Skeletal muscle tissue (tissue), 4 donors: ENCODE data around the gene VOPP1. TPM values are rescaled to one million over a fixed set of nuclear protein-coding genes. Genes with fewer than 3 reads are reported as not detected.
A peak's percentile ranks its signal among the peaks of the same experiment; 100 is the strongest.

Experiments
- H3K27ac ChIP-seq: one replicate; pipeline ENCODE4 v1.7.0; 2013; ENCODE audit warnings: mild to moderate bottlenecking, low read depth, low read length, inconsistent platforms
- H3K27me3 ChIP-seq, 3 donors: one replicate each; pipeline ENCODE4 v1.7.0; 2013; ENCODE audit warnings: low read length in 3 of 3; ENCODE audit not compliant: control insufficient read depth in 3 of 3, insufficient read depth in 3 of 3
- H3K36me3 ChIP-seq, 3 donors: one replicate each; pipeline ENCODE4 v1.7.0; 2013; ENCODE audit warnings: low read length in 3 of 3; ENCODE audit not compliant: control insufficient read depth in 3 of 3, insufficient read depth in 3 of 3
- H3K4me1 ChIP-seq, 3 donors: one replicate each; pipeline ENCODE4 v1.7.0; 2013; ENCODE audit warnings: low read length in 3 of 3, mild to moderate bottlenecking in 3 of 3; ENCODE audit not compliant: control insufficient read depth in 3 of 3, insufficient read depth in 3 of 3
- H3K4me3 ChIP-seq, 3 donors: one replicate each; pipeline ENCODE4 v1.7.0; 2013; ENCODE audit warnings: low read length in 3 of 3
- H3K9ac ChIP-seq, 3 donors: one replicate each; pipeline ENCODE4 v1.7.0; 2013; ENCODE audit warnings: low read length in 3 of 3, mild to moderate bottlenecking in 3 of 3, moderate library complexity in 2 of 3, low read depth in 1 of 3
- H3K9me3 ChIP-seq, 3 donors: one replicate each; pipeline ENCODE4 v1.7.0; 2013; ENCODE audit warnings: low read length in 3 of 3; ENCODE audit not compliant: control insufficient read depth in 3 of 3
- total RNA-seq: library from RNA; depleted of rRNA; stranded (reverse); fragments of >200 nt; gene quantifications from one replicate; pipeline ENCODE4 v1.2.3, GENCODE V29; 2014
- donor health status: Osteomylitis.

The VOPP1 gene
- total RNA-seq, 1 donor from 2014 or later = 23.5 TPM

DNA sequence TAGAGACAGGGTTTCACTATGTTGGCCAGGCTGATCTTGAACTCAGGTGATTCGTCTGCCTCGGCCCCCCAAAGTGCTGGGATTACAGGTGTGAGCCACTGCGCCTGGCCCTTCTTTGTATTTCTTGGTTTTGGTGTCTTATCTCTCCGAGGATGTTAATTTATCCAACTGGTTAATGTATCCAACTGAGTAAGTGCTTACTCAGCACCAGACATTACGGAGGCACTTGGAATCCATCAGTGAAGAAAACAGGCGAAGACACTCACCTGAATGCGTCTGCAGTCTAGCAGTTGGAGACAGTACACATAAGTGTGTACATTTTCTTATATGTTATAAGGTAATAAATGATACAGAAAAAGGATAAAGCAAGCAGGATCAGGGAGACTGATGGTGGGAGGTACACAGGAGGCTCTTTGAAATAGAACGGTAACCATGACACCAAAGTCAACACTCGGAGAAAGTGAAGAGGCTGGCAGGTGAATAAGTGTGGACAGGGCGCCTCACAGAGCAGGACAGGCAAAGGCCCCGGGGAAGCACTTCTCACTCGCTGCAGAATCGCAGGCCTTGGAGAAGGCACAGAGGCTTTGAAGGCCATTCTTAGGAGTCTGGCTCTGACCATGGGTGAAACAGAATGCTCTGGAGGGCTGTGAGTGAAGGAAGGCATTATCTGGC, 134.1 kb downstream of the VOPP1 start:
- H3K9ac ChIP-seq = no peak overlapping the region
- no peaks in the 10 kb centered on the region for H3K9me3 ChIP-seq
- no peaks in the 10 kb centered on the region for H3K36me3 ChIP-seq
- H3K27ac ChIP-seq = no peak overlapping the region
- H3K27me3 ChIP-seq = no peaks in the 10 kb centered on the region
- H3K4me3 ChIP-seq = peak overlapping the region in 1 of 3 donors; percentile 4
- peaks cover 25 to 34% (median 33%) of the 10 kb centered on the region in 3 donors for H3K4me1 ChIP-seq

DNA sequence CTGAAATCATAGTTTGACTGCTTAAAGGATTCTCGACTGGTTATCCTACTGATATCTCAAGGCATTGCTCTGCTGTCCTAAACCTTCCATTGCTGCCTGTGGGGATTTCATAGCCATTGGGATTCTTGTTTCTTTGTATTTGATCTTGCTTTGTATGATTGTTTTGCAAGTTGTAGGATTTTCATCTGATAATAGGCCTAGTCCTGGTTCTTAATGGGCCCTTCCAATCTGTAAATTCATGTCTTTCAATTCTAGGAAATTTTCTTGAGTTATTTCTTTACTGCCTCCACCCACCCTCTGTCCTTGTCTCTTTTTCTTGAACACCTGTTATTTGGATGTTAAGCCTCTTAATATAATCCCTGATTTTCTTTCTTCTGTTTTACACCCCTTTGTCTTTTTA, 134.9 kb downstream of the VOPP1 start:
- Histone ChIP-seq H3K27me3 (no peaks in the 10 kb centered on the region), H3K4me3 (no peak overlapping the region), H3K9ac (no peak overlapping the region)

DNA sequence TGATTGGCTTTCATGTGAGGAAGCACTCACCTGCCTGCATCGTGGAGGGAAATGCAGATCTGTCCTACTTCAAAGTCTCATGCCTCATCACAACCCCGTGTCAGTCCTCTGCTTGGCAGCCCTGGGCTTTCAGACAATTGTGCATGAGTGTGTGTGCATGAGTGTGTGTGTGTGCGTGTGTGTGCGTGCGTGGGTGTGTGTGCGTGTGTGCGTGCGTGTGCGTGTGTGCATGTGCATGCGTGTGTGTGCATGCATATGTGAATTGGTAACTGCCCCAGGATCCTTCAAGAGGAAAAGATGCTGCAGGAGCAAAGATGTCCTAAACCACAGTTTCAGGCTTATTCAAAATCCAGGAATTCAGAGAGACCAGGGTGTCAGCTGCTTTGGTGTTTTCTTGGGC, 135.8 kb downstream of the VOPP1 start:
- Histone ChIP-seq H3K4me3 (no peak overlapping the region), H3K27ac (no peak overlapping the region), H3K36me3 (peaks cover 0 to 8% (median 0%) of the 10 kb centered on the region in 3 donors), H3K9ac (no peak overlapping the region), H3K4me1 (peaks cover 25 to 36% (median 34%) of the 10 kb centered on the region in 3 donors), H3K27me3 (no peaks in the 10 kb centered on the region), H3K9me3 (no peaks in the 10 kb centered on the region)

More for the DNA sequence above, 134.9 kb downstream of the VOPP1 start:
- Histone ChIP-seq H3K4me1 (peaks cover 25 to 36% (median 34%) of the 10 kb centered on the region in 3 donors), H3K36me3 (peaks cover 0 to 4% (median 0%) of the 10 kb centered on the region in 3 donors), H3K27ac (no peak overlapping the region), H3K9me3 (no peaks in the 10 kb centered on the region)

DNA sequence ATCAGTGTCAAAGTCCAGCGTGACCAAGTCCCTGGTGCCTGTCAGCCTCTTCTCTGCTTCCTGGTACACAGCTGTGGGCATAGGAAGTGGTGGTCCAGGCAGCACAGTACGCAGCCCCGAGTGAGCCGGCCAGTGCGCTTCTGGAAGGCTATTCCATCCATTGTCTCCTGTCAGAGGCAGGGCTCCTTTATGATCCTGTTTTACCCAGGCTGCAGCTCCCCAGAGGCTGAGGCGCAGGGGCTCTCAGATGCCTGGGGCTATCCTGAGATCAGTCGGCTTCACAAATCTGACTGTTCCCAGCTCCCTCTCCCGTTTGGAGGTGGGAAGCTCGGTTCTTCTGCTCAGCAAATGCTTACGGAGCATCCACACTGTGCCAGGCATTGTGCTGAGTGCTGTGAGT, 136.8 kb downstream of the VOPP1 start:
- Histone ChIP-seq H3K4me3 (no peak overlapping the region), H3K27ac (no peak overlapping the region), H3K27me3 (no peaks in the 10 kb centered on the region), H3K4me1 (peaks cover 18 to 27% (median 24%) of the 10 kb centered on the region in 3 donors), H3K9ac (no peak overlapping the region), H3K9me3 (no peaks in the 10 kb centered on the region), H3K36me3 (peaks cover 0 to 10% (median 0%) of the 10 kb centered on the region in 3 donors)

DNA sequence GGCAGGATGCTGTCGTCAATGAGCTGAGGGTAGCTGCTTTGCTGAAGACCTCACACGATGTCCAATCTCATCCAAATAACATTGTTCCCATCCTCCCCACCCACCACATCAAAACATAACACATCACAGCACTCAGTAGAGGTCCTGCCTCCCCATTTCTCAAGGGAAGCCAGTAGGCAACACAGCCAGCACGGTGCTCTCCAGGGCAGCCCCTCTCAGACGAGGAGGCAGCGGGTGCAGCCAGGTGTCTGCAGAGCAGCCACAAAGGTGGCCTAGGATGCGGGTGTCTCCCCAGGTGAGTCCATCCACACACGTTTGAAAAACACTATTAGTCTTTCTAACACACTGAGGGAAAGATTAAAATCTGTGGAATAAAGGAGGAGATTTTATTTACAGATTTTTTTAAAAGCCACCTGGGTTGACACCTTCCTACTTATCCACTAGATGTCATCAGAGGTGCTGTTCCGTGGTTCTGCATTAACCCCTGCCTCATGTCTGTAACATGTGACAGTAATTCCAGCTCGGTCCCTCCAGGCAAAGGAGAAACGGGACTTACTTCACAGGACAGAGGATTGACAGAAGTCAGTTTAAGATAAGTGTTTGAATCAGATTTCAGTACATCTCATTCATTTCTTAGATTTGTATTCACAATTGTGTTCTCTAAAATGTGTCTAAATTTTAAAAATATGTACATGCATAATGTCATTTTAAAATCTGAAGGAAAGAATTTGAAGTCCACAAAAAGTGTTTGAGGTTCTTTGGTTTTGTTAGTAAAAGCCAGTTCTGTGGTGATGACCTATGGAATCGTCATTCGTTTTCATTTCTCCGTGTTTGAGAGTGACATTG, 139.1 kb downstream of the VOPP1 start:
- Histone ChIP-seq H3K27ac (no peak overlapping the region), H3K27me3 (no peaks in the 10 kb centered on the region), H3K9ac (no peak overlapping the region), H3K4me1 (peaks cover 0 to 5% (median 2%) of the 10 kb centered on the region in 3 donors), H3K36me3 (peaks cover 0 to 10% (median 0%) of the 10 kb centered on the region in 3 donors), H3K4me3 (no peak overlapping the region), H3K9me3 (no peaks in the 10 kb centered on the region)

DNA sequence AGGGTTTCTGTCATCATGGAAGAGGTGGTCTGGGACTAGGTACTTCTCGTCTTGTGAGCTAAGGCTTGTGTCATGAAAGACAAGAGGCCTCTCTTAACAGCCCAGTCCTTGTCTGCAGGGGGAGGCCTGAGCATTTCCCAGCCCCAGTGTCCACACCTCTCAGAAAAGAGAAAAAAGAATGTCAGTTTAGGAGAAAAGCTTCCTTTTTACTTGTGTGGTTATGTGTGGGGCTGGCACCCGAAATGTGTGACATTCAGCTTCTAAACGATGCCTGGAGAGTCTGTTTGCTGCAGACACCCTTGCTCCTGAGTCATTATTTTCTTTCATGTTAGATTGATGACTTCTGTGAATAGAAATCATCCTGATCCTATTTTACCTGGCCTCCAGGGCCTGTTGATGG, 139.8 kb downstream of the VOPP1 start:
- Histone ChIP-seq H3K27me3 (no peaks in the 10 kb centered on the region), H3K4me3 (no peak overlapping the region)

DNA sequence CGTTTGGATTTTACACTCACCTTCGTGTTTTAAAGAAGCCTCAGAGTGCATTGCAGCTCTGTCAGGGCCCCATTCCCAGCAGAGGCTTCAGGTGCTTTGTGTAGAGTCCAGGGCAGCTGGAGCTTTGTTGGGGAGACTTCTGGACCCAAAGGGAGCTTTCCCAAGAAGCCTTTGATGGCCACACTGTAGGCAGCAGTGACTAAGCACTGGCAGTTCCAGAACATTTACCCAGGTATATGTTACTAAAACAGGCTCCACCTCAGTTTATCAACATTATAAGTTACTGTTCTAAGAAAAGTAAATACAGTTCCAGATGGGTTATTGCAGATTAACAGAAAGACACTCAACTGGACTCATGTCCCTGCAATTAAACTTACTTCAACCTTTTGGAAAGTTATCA, 140.4 kb downstream of the VOPP1 start:
- no peak overlapping the region for H3K27ac ChIP-seq
- no peaks in the 10 kb centered on the region for H3K27me3 ChIP-seq
- H3K4me1 ChIP-seq = peaks cover 2 to 8% (median 5%) of the 10 kb centered on the region in 3 donors
- H3K9ac ChIP-seq = no peak overlapping the region
- peaks cover 0 to 10% (median 0%) of the 10 kb centered on the region in 3 donors for H3K36me3 ChIP-seq
- H3K4me3 ChIP-seq = no peak overlapping the region
- no peaks in the 10 kb centered on the region for H3K9me3 ChIP-seq

More for the DNA sequence above, 139.8 kb downstream of the VOPP1 start:
- no peaks in the 10 kb centered on the region for H3K9me3 ChIP-seq
- peaks cover 0 to 10% (median 0%) of the 10 kb centered on the region in 3 donors for H3K36me3 ChIP-seq
- no peak overlapping the region for H3K9ac ChIP-seq
- H3K4me1 ChIP-seq = peaks cover 2 to 8% (median 5%) of the 10 kb centered on the region in 3 donors
- H3K27ac ChIP-seq = no peak overlapping the region

DNA sequence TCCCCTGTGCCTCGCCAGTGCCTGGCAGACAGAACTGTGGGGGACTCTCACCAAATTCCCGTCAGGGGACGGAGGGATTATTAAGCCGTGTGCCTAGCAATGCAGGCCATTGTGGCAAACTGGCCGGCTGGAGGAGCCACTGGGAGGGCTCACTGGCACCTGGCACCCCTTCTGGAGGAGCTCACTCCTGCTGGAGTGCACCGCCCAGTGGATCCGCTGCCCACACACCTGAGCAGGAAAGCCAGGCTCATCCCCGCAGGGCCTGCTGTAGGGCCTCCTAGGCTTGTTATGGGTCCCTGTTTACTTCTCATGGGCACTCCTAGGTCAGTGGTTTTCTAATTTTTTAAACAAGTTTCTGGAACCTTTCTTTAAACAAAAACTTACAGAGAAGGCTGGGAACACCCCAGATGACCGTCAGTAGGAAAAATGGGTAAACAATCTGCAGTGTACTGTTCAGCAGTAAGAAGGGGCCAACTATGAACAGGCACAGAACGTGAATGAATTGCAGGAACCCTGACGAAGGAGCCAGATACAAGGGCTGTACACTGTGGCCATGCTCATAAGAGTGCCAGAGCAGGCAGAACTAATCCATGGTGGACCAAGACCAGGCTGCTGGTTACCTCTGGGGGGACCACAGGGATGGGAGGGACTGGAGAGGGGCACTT, 142.3 kb downstream of the VOPP1 start:
- Histone ChIP-seq H3K27me3 (no peaks in the 10 kb centered on the region), H3K9me3 (no peaks in the 10 kb centered on the region), H3K27ac (no peak overlapping the region), H3K4me3 (no peak overlapping the region), H3K36me3 (peaks cover 10 to 25% (median 11%) of the 10 kb centered on the region in 3 donors), H3K4me1 (peaks cover 2 to 8% (median 5%) of the 10 kb centered on the region in 3 donors), H3K9ac (no peak overlapping the region)

DNA sequence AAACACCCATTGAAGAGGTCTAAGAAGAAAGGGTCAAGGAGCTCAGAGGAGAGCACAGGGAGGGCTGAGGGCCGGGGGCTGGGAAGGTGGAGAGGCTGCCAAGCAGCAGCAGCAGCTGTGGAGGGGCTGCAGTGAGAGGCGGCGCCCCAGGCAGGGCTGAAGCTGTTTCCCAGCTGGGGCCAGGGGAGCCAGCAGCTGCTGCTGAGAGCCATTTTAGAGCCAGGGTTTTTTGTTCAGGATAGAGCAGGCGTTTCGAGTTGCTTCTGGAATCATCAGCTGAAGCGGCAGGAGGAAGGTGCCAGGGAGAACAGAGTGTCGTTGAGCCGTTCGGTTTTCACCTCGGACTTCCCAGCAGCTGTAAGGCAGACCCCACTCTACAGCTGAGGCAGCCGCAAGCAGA, 144.5 kb downstream of the VOPP1 start:
- peak overlapping the region in 1 of 3 donors; percentile 35 for H3K9ac ChIP-seq
- H3K4me3 ChIP-seq = no peak overlapping the region
- H3K4me1 ChIP-seq = peaks cover 2 to 5% (median 5%) of the 10 kb centered on the region in 3 donors
- H3K9me3 ChIP-seq = no peaks in the 10 kb centered on the region
- no peaks in the 10 kb centered on the region for H3K27me3 ChIP-seq
- no peak overlapping the region for H3K27ac ChIP-seq
- H3K36me3 ChIP-seq = peaks cover 10 to 24% (median 11%) of the 10 kb centered on the region in 3 donors
